Hematopoietic multipotent progenitor cell (in vitro differentiated cells): ENCODE data around the gene HLA-G. TPM values are rescaled to one million over a fixed set of nuclear protein-coding genes. Genes with fewer than 3 reads are reported as not detected.

ENCODE experiments used
- DNase-seq, 3 donors: peaks; one replicate each; pipeline ENCODE4 v3.0.0-alpha.2; 2011 to 2015; ENCODE audit warnings: low read depth in 2 of 3, low spot score in 2 of 3
- total RNA-seq: library from RNA; depleted of rRNA; stranded (reverse); fragments of >200 nt; gene quantifications from one replicate; pipeline ENCODE4 v1.2.3, GENCODE V29; 2012

The HLA-G gene
- total RNA-seq, 1 donor: not detected

DNA sequence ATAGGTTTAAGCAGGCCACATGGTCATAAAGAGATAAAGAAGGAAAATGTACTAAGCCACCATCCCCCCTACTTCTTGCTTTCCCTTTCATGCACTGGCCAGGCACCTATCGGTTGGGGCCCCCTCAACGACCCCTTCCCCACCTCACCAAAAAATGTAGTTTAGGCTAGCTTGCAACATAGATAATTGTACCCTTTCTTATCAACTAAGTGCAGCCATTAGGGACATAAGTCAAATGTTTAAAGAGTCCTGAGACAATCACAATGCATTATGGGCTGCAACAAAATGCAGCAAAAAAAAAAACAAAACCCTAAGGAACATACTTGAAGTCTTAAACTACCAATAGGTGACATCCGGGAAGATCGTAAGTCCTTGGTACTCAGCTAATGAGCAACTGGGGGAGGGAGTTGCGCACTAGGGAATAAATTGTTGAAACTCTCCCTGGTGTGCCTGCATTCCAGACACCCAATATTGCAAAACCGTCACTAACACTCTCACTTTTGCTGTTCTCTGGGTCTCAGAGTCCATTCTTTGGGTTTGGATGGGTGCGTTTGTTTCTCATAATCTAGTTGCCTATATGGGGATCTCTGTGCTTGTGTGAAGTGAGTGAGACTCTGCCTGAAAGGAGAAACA lies 12.4 kb upstream of the HLA-G start:
- no peak for DNase-seq

DNA sequence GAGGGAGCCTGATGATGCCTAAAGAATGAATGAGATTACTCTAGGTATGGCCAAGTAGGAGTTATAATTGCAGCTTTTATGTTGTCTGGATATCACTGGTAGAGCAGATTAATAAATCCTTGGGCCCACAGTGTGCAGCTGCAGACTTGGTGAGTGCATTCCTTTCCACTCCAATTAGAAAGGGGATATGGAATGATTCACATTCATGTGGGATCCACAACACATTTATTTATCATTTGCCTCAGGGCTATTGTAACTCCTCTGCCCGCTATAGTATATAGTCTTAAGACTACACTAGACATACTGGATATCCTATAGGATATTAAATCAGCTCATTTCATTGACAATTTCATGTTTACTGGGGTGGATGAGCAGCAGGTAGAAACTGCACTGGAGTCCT lies 11.6 kb upstream of the HLA-G start:
- no peak for DNase-seq

DNA sequence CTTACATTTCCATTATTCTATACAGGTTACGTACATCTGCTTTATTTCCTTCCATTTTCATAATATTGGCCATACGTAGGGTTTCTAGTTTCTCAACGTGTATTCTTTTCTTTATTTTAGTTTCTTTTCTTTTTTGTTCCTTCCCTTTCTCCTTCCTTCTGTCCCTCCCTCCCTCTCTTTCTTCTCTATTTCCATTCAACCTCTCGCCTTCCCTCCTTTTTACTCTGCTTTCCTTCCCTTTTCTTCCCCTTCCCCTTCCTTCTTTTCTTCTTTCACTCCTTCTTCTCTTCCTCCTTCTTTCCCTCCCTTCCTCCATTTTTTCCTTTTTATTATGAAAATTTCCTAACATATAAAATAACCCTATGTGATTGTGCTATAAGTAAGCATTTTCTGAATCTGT lies 8.7 kb upstream of the HLA-G start:
- no peak for DNase-seq

DNA sequence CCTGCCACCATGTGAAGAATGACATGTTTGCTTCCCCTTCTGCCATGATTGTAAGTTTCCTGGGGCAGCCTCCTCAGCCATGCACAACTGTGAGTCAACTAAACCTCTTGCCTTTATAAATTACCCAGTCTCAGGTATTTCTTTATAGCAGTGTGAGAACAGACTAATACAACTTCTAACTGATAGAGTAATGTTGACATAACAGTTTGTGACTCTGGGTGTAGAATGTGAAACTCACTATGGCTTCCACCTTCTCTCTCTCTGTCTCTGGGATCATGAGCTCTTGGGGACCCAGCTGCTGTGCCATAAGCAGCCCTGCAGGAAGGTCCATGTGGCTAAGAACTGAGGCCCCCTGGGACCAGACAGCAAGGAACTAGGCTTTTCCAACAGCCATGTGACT lies 3.5 kb upstream of the HLA-G start:
- no peak for DNase-seq

DNA sequence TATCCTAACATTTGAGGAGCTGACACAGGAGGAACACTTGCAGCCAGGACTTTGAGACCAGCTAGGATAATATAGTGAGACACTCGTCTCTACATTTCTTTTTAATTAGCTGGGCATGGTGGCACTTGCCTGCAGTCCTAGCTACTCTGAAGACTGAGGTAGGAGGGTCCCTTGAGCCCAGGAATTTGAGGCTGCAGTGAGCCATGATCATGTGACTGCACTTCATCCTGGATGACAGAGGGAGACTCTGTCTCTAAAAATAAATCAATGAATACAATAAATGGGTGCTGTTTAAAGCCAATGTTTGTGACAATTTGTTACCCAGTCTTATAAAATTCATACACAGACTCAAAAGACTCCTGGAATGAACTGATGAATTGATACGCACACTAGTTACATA lies 1.8 kb upstream of the HLA-G start:
- DNase-seq: no peak

DNA sequence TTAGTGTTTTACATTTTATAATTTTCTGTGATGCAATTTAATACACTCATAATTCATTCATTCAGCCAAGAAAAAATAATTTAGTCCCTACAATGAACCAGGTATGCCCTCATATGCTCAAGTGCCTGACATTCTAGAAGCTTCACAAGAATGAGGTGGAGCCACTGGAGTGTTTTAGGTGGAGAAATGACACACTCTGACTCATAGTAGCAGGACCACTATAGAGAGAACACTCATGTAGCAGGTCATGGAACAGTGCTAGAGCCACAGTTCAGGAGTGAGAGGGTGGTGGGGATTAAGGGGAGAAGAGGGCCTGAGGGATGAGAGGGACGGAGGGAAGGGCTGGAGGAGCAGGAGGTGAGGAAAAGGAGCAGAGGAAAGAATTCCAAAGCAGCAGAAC lies 1.4 kb upstream of the HLA-G start:
- no peak for DNase-seq

DNA sequence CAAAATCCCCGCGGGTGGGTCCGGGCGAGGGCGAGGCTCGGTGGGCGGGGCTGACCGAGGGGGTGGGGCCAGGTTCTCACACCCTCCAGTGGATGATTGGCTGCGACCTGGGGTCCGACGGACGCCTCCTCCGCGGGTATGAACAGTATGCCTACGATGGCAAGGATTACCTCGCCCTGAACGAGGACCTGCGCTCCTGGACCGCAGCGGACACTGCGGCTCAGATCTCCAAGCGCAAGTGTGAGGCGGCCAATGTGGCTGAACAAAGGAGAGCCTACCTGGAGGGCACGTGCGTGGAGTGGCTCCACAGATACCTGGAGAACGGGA lies 809 bp downstream of the HLA-G start:
- DNase-seq: no peak

DNA sequence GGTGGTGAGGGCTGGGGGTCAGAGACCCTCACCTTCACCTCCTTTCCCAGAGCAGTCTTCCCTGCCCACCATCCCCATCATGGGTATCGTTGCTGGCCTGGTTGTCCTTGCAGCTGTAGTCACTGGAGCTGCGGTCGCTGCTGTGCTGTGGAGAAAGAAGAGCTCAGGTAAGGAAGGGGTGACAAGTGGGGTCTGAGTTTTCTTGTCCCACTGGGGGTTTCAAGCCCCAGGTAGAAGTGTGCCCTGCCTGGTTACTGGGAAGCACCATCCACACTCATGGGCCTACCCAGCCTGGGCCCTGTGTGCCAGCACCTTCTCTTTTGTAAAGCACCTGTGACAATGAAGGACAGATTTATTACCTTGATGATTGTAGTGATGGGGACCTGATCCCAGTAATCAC lies 2.1 kb downstream of the HLA-G start:
- DNase-seq: no peak

DNA sequence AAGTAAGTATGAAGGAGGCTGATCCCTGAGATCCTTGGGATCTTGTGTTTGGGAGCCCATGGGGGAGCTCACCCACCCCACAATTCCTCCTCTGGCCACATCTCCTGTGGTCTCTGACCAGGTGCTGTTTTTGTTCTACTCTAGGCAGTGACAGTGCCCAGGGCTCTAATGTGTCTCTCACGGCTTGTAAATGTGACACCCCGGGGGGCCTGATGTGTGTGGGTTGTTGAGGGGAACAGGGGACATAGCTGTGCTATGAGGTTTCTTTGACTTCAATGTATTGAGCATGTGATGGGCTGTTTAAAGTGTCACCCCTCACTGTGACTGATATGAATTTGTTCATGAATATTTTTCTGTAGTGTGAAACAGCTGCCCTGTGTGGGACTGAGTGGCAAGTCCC lies 2.8 kb downstream of the HLA-G start:
- DNase-seq: no peak

DNA sequence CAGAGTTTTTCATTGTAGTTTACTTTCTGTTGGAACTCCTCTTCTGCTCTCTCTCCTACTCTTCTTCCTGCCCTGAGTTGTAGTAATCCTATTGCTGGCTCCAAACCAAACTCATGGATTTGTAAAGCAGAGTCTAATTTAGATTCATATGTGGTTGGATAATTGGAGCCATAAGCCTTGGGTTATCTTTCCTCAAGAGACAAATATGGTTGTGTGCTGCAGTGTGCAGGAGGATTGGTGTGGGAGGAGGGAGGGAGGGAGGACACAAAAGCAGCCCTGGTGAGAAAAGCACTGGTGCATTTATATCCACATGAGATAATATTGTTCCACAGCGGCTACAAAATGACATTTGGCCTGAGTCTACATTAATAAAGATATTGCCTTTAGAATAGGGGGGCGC lies 4.2 kb downstream of the HLA-G start:
- no peak for DNase-seq

DNA sequence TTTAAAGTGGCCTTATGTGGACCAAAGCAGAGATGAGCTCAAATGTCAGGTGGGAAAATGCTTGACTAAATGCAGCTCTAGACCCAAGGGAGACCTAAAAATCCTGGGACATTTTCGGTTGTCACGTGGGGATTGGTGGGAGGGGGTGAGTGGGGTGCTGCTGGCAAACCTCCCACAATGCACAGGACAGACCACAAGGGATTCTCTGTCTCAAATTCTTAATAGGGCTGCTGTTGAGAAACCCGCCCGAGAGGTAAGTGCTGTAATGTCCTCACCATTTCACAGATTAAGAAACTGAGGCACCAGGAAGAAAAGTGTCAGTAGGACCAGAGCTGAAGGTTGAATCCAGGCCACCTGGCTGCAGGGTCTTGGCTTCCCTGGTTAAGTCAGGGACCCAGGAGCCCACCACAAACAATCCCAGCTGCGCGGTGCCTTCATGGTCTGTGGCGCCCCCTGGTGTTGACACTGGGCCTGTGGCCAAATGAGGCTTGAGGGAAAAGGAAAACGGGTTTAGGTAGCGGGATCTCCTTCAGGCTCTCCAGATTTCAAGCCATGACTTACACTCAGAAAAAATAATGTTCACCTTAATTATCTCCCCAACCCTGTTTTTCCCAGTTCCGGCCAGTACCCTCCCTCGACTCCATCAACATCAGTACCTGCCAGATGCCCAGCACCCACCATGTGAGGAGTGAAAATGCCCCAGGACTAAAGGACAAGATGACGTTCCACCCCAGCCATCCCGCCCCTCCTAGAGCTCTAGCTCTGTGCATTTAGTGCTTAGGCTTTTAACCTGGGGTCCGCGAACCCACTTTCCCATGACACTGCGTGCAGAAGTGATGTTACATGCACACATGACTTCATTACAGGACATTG lies 7.2 kb downstream of the HLA-G start:
- peak in 2 of 3 donors; percentile 25 to 54 for DNase-seq

DNA sequence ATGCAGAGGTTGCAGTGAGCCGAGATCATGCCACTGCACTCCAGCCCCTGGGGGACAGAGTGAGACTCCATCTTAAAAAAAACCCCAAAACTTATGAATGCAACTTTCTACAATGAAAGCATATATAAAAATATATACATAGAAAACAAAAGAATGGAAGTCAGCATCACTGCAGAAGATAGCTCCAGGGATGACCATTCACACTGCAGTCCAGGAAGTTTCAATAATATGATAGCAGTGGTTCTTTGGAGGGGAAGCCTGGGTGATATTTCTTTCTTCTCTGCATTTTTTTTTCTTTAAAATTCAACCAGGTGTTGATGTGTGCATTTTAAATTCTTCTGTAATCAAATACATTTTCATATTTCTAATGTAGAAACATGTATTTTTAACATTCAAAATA lies 12.3 kb downstream of the HLA-G start:
- DNase-seq: no peak

DNA sequence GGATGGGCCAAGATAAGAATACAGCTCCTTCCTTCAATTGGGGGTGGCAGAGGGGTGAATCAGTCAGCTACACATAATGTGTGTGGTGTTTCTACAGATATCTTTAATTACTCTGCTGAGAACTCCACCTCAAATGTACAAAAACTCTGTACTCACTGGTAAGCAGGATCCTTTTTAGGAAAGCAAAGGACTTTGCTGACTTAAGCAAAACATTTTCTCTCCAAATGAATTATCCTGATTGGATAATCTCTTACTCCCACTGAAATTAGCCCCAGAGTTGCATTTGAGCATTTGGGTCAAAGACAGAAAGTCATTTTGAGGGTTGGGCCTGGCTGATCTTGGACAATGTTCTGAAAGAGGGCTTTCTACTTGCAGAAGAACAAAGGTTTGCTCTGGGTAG lies 13.4 kb downstream of the HLA-G start:
- DNase-seq: no peak

DNA sequence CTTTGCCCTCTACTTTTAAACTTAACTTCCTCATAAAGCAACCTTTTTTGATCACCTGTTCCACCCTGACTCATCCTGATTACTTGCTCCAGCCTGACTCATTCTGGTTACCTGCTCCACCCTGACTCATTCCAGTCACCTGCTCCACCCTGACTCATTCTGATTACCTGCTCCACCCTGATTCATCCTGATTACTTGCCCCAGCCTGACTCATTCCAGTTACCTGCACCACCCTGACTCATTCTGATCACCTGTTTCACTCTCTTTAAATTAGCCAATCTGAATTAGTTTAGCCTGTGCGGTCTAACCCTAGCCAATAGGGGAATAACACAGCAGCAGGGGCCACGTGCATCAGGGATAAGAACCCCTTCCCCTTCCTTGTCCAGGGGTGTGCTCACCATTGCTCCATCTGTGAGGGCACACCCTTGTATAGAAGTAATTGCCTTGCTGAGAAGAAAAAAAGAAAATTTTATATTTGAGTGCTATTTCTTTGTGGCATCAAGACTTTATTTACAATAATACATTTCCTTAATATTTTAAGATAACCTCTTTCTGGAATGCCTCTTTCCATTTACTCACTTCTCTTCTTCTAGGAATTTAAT lies 17.9 kb downstream of the HLA-G start:
- DNase-seq: peak in 1 of 3 donors; percentile 57

DNA sequence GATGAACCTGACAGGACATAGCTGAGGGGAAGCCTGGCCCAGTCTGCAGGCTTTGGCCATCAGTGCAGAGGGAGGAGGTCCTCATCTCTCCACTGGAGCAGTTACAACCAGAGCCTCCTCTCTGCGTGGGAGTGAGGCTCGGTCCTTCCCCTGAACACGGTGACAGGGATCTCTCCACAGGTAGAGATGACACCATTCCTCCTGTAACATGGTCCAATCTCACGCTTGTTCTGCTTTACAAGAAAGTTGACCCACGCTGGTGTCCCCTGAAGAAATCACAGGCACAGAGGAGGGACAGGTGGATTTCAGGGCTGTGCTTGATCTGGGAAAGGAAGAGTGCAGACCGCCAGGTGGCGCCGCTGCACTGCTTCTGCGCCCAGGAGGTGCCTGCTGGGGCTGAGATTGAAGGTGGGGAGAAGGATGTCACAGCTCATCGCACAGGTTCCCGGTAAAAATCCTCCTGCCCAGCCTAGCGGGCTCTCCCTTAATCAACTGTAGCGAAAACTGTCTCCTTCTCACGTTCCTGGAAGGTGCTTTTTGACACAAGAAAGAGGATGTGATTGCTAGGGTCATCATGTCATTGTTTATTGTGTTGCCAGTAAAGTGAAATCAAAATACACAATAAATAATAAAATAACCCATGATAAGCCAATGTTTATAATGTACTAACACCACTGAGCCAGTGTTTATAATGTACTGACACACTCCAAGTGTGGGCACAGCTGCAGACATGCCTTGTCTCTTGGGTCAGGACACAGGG lies 20.4 kb downstream of the HLA-G start:
- peak; percentile 70 to 85 (median 77) for DNase-seq

DNA sequence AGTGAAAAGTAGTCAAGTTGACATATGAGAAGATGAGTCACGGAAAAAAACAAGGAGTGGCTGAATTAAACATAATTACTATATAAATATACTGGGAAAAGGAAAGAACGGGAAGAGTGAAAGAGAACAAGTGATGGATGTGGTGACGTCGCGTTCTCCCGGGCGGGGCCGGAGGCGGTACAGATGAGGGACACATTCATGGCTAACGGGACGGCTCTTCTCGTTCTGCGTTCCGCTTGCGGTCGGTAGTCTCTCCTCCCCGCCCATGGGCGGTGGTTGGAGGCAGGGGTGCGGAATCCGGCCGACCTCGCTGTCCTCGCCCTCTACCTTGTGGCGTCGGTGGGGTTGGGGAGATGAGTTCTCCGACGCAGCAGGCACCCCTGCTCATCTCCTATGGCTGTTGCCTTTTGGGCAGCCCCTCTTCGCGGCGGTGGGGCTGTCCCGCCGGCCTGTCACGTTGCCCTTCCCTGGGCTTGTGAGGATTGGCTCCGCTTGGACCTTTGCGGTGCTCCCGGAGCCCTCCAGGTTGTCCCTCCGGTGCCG lies 22.5 kb downstream of the HLA-G start:
- peak in 2 of 3 donors; percentile 18 to 29 for DNase-seq

DNA sequence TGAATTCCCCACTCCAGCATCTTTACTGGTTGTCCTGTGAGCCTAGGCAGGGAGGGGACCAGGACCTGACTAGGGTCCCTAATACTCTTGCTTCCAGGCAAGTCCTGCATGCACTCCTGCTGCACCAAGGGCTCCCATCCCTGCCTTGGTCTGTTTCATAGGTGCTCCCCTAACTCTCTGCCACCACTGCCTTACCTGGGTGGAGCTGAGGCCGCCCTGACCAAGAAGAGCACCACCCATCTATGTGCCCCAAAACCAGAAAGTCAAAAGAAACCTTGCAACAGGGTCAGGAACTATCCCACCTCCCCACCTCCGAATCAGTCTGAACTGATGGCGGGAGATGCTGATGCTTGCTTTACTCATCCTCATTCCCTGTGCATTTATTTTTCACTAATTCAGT lies 23.6 kb downstream of the HLA-G start:
- no peak for DNase-seq

DNA sequence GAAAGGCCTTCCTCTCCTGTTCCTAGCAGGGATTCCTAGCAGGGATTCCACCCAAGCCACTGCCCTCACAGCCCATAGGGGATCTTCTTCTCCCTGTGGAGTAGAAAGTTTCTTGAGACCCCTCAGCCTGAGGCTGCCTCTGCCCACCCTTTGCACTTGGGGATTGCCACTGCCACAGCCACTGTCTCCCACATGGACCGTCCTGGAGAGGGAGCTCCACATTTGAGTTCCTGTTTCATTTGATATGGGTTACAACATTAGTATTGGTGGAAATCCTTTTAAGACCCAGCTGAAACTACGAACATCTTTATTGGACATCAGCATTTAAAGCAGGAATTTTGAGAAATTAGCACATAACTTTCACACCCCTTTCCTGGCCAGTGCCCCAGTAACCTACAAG lies 25.6 kb downstream of the HLA-G start:
- no peak for DNase-seq

DNA sequence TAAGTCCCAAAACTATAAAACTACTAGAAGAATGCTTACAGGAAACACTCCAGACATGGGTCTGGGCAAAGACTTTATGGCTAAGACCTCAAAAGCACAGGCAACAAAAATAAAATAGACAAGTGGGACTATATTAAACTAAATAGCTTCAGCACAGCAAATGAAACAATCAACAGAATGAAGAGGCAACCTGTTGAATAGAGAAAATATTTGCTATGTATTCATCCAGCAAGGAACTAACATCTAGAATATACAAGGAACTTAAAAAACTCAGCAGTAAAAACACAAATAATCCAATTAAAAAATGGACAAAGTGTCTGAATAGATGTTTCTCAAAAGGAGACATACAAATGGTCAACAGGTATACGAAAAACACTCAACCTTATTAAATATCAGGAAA lies 30.4 kb downstream of the HLA-G start:
- DNase-seq: no peak

DNA sequence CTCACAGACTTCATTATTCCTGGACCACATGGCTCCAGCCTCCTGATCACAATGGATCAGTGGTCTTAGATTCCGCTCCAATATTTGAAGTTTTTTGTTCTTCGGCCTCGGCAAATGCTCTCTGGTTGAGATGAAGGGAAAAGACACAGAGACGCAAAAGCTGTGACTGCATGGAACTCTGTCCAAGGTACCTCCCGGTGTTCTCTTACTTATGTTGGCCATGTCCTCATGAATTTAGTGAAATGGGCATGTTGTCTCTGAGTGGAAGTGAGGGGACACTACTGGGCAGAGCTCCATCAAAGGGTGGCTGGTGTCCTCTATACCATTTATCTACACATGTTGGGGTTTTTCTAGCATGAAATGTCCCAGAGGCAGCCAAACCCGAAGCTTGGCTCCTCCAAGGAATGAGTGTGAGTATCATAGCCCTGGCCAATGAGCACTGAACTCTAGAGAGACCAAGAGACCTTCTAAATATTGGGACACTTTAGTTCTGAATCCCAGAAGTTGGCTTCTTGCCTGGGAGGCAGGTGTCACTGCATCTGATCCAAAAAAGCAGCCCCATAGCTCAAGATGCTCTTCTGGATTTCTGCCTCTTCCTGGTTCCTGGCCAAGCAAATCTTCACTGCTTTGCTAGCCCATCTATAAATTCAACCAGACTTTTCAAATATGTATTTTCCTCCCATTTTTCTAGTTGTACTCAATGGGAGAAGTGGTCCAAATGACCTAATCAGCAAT lies 34.1 kb downstream of the HLA-G start:
- no peak for DNase-seq
